NCI-H2227 treated with DMSO at 0.1 percent for 48 hours (cell line): Measurements from ENCODE around the gene RAD51B.
A peak's percentile ranks its signal among the peaks of the same experiment; 100 is the strongest.

Experiments used
- DNase-seq: peaks from one replicate; lab custom pipeline; 2025; lab: John Stamatoyannopoulos, UW

The RAD51B gene

GRCh38 chr14:68234101-68234905, 414.7 kb downstream of the RAD51B start:
- no peak for DNase-seq

- DNase-seq: no peak
These were observed 415.4 kb downstream of the RAD51B start for GRCh38 chr14:68235011-68235410.

GRCh38 chr14:68236582-68237458, 417.2 kb downstream of the RAD51B start:
- no peak for DNase-seq

- no peak for DNase-seq
These were observed 419.0 kb downstream of the RAD51B start for GRCh38 chr14:68238551-68238950.

- no peak for DNase-seq
These were observed 419.4 kb downstream of the RAD51B start for GRCh38 chr14:68238976-68239375.

- no peak for DNase-seq
These were observed 420.6 kb downstream of the RAD51B start for GRCh38 chr14:68239988-68240771.

GRCh38 chr14:68241862-68242487, 422.4 kb downstream of the RAD51B start:
- DNase-seq: no peak

- no peak for DNase-seq
These were observed 424.0 kb downstream of the RAD51B start for GRCh38 chr14:68243450-68244010.

- no peak for DNase-seq
These were observed 424.8 kb downstream of the RAD51B start for GRCh38 chr14:68244262-68244980.

GRCh38 chr14:68245146-68246073, 425.8 kb downstream of the RAD51B start:
- DNase-seq: no peak

GRCh38 chr14:68246074-68246785, 426.7 kb downstream of the RAD51B start:
- no peak for DNase-seq

GRCh38 chr14:68246786-68247105, 427.2 kb downstream of the RAD51B start:
- no peak for DNase-seq

- DNase-seq: no peak
These were observed 427.7 kb downstream of the RAD51B start for GRCh38 chr14:68247274-68247673.

- DNase-seq: no peak
These were observed 428.2 kb downstream of the RAD51B start for GRCh38 chr14:68247676-68248268.

- DNase-seq: peak; percentile 60
These were observed 429.1 kb downstream of the RAD51B start for GRCh38 chr14:68248481-68249255.

- no peak for DNase-seq
These were observed 430.3 kb downstream of the RAD51B start for GRCh38 chr14:68249661-68250451.
